H9 (cell line): ENCODE measurements around the gene SIPA1L3. TPM values are rescaled to one million over a fixed set of nuclear protein-coding genes. Genes with fewer than 3 reads are reported as not detected.

Experiments used
- DNase-seq: peaks from one replicate; pipeline ENCODE4 v3.0.0-alpha.2; 2017
- H2AFZ ChIP-seq: one replicate; pipeline ENCODE4 v1.6.1; 2013; ENCODE audit warnings: mild to moderate bottlenecking, low read length, control low read depth, moderate library complexity
- H2AK5ac ChIP-seq: 2 replicates; pipeline ENCODE4 v1.6.1; 2013; ENCODE audit warnings: low read length, control low read depth, mixed read lengths; ENCODE audit not compliant: insufficient read length
- H2BK120ac ChIP-seq: one replicate; pipeline ENCODE4 v1.6.1; 2013; ENCODE audit warnings: low read depth, mild to moderate bottlenecking, low read length, control low read depth, inconsistent platforms; ENCODE audit not compliant: poor library complexity, severe bottlenecking
- H2BK12ac ChIP-seq: 2 replicates; pipeline ENCODE4 v1.6.1; 2013; ENCODE audit warnings: low read length, control low read depth, mixed read lengths, low read depth; ENCODE audit not compliant: insufficient read length
- H2BK15ac ChIP-seq: 2 replicates; pipeline ENCODE4 v1.6.1; 2013; ENCODE audit warnings: low read depth, low read length, control low read depth
- H2BK20ac ChIP-seq: one replicate; pipeline ENCODE4 v1.6.1; 2013; ENCODE audit warnings: low read depth, mild to moderate bottlenecking, low read length, control low read depth, inconsistent platforms; ENCODE audit not compliant: poor library complexity, severe bottlenecking
- H2BK5ac ChIP-seq: 2 replicates; pipeline ENCODE4 v1.6.1; 2013; ENCODE audit warnings: low read length, control low read depth, mixed read lengths; ENCODE audit not compliant: insufficient read length
- H3K14ac ChIP-seq: 2 replicates; pipeline ENCODE4 v1.6.1; 2013; ENCODE audit warnings: low read length, control low read depth; ENCODE audit not compliant: insufficient read depth
- H3K18ac ChIP-seq: 2 replicates; pipeline ENCODE4 v1.6.1; 2013; ENCODE audit warnings: low read depth, mild to moderate bottlenecking, mixed read lengths, low read length, control low read depth; ENCODE audit not compliant: insufficient read length
- H3K23ac ChIP-seq: 2 replicates; pipeline ENCODE4 v1.6.1; 2013; ENCODE audit warnings: low read length, control low read depth, mixed read lengths, low read depth; ENCODE audit not compliant: insufficient read length
- H3K23me2 ChIP-seq: 2 replicates; pipeline ENCODE4 v1.6.1; 2013; ENCODE audit warnings: low read depth, mild to moderate bottlenecking, mixed read lengths, low read length, control low read depth; ENCODE audit not compliant: insufficient read length, poor library complexity, severe bottlenecking
- H3K27ac ChIP-seq: 2 replicates; pipeline ENCODE4 v1.5.1; 2013; ENCODE audit warnings: low read length, control low read depth, mixed read lengths, low read depth; ENCODE audit not compliant: insufficient read length
- H3K27me3 ChIP-seq: 2 replicates; pipeline ENCODE4 v1.6.1; 2013; ENCODE audit warnings: low read length, control low read depth, inconsistent platforms; ENCODE audit not compliant: insufficient read depth
- H3K4ac ChIP-seq: 2 replicates; pipeline ENCODE4 v1.6.1; 2013; ENCODE audit warnings: low read depth, mild to moderate bottlenecking, control low read depth, inconsistent platforms, low read length, moderate library complexity
- H3K4me1 ChIP-seq: 2 replicates; pipeline ENCODE4 v1.6.1; 2013; ENCODE audit warnings: low read length, control low read depth, inconsistent platforms; ENCODE audit not compliant: insufficient read depth
- H3K4me2 ChIP-seq: 2 replicates; pipeline ENCODE4 v1.6.1; 2013; ENCODE audit warnings: low read length, control low read depth, mixed read lengths; ENCODE audit not compliant: insufficient read length, insufficient read depth
- H3K56ac ChIP-seq: 2 replicates; pipeline ENCODE4 v1.6.1; 2013; ENCODE audit warnings: low read depth, mild to moderate bottlenecking, mixed read lengths, low read length, control low read depth; ENCODE audit not compliant: insufficient read length
- H3K79me1 ChIP-seq: 2 replicates; pipeline ENCODE4 v1.6.1; 2013; ENCODE audit warnings: low read depth, mild to moderate bottlenecking, moderate library complexity, low read length, control low read depth, inconsistent platforms; ENCODE audit not compliant: insufficient read depth, poor library complexity, severe bottlenecking
- H3K79me2 ChIP-seq: 2 replicates; pipeline ENCODE4 v1.6.1; 2013; ENCODE audit warnings: low read length, control low read depth, inconsistent platforms; ENCODE audit not compliant: insufficient read depth
- H3K9ac ChIP-seq: 2 replicates; pipeline ENCODE4 v1.6.1; 2013; ENCODE audit warnings: low read length, control low read depth, mixed read lengths; ENCODE audit not compliant: insufficient read length; ENCODE audit errors: extremely low read depth
- H3K9me3 ChIP-seq: one replicate; pipeline ENCODE4 v1.6.1; 2013; ENCODE audit warnings: low read depth, low read length, inconsistent platforms; ENCODE audit not compliant: control insufficient read depth
- H3T11ph ChIP-seq: one replicate; pipeline ENCODE4 v1.6.1; 2013; ENCODE audit warnings: mild to moderate bottlenecking, low read length, control low read depth, inconsistent platforms
- H4K20me1 ChIP-seq: one replicate; pipeline ENCODE4 v1.6.1; 2013; ENCODE audit not compliant: control insufficient read depth, insufficient read length, insufficient read depth
- H4K5ac ChIP-seq: 2 replicates; pipeline ENCODE4 v1.6.1; 2013; ENCODE audit warnings: low read depth, mild to moderate bottlenecking, mixed read lengths, low read length, control low read depth; ENCODE audit not compliant: insufficient read length
- H4K8ac ChIP-seq: replicated peaks from 2 replicates; pipeline ENCODE4 v1.6.1; 2013; ENCODE audit warnings: low read length, control low read depth, mixed read lengths, low read depth; ENCODE audit not compliant: insufficient read length
- H4K91ac ChIP-seq: 2 replicates; pipeline ENCODE4 v1.6.1; 2013; ENCODE audit warnings: low read depth, mild to moderate bottlenecking, moderate library complexity, mixed read lengths, low read length, control low read depth; ENCODE audit not compliant: insufficient read length
- H3K27ac Mint-ChIP-seq, 3 experiments: 2 replicates in 2 of 3; 3 replicates in 1 of 3; pipeline ENCODE4 v1.8.0; 2020 to 2021; ENCODE audit warnings: mixed read lengths in 3 of 3, mild to moderate bottlenecking in 1 of 3, moderate library complexity in 1 of 3
- H3K27me3 Mint-ChIP-seq: 2 replicates; pipeline ENCODE4 v1.8.0; 2021; ENCODE audit warnings: low read depth, mild to moderate bottlenecking, moderate library complexity, mixed read lengths
- H3K36me3 Mint-ChIP-seq, 3 experiments: 2 replicates in 2 of 3; 3 replicates in 1 of 3; pipeline ENCODE4 v1.8.0; 2020 to 2021; ENCODE audit warnings: low read depth in 3 of 3, mixed read lengths in 3 of 3; ENCODE audit not compliant: insufficient read depth in 1 of 3
- H3K4me1 Mint-ChIP-seq, 2 experiments: 2 replicates each; pipeline ENCODE4 v1.8.0; 2020; ENCODE audit warnings: mixed read lengths in 2 of 2
- H3K4me3 Mint-ChIP-seq, 2 experiments: 2 replicates in 1 of 2; 3 replicates in 1 of 2; pipeline ENCODE4 v1.8.0; 2020 to 2021; ENCODE audit warnings: mild to moderate bottlenecking in 2 of 2, mixed read lengths in 2 of 2, moderate library complexity in 1 of 2
- H3K9me3 Mint-ChIP-seq, 2 experiments: 2 replicates in 1 of 2; 3 replicates in 1 of 2; pipeline ENCODE4 v1.8.0; 2020; ENCODE audit warnings: mild to moderate bottlenecking in 2 of 2, mixed read lengths in 2 of 2, moderate library complexity in 1 of 2
- CTCF ChIP-seq: fragments of 200-600 bp; sonication (generic); conservative IDR thresholded peaks from 3 replicates; pipeline ENCODE4 v1.8.0; 2021; ENCODE audit warnings: antibody characterized with exemption, mild to moderate bottlenecking
- WGBS: extraction: QIAGEN DNeasy Blood & Tissue Kit; methylation state at CpG from one replicate; pipeline ENCODE4 v1.1.7; 2013; ENCODE audit warnings: missing lambda C conversion rate, low lambda C conversion rate, mixed read lengths; ENCODE audit not compliant: insufficient read length; ENCODE audit errors: extremely low coverage; 5-methylcytosine and 5-hydroxymethylcytosine counted together
- total RNA-seq: library from RNA; stranded (reverse); gene quantifications from 2 replicates; pipeline ENCODE4 v1.2.1, GENCODE V29; 2021

The SIPA1L3 gene
- total RNA-seq, 1 experiment from 2014 or later: 40.1 TPM

- Histone ChIP-seq H4K91ac (no peak overlapping the region), H2BK5ac (no peak overlapping the region), H2BK15ac (no peak overlapping the region), H3K4me2 (no peak overlapping the region), H2BK120ac (no peak overlapping the region), H3K9ac (no peak overlapping the region), H3T11ph (no peak overlapping the region), H3K27ac (no peak overlapping the region), H3K4ac (no peak overlapping the region), H4K5ac (no peak overlapping the region), H3K18ac (no peak overlapping the region), H3K9me3 (no peaks in the 10 kb centered on the region), H3K23me2 (no peaks in the 10 kb centered on the region), H3K23ac (no peak overlapping the region), H3K27me3 (no peaks in the 10 kb centered on the region), H3K79me2 (no peaks in the 10 kb centered on the region; the same call in 1 of the 2 replicates), H2BK12ac (no peak overlapping the region), H4K8ac (no peak overlapping the region), H4K20me1 (no peaks in the 10 kb centered on the region), H3K79me1 (no peaks in the 10 kb centered on the region), H2AK5ac (no peak overlapping the region), H2AFZ (no peak overlapping the region), H3K4me1 (no peaks in the 10 kb centered on the region), H3K56ac (no peak overlapping the region), H3K14ac (no peak overlapping the region), H2BK20ac (no peak overlapping the region)
- no peak for TF ChIP-seq CTCF
- H3K9me3 Mint-ChIP-seq: no peaks in the 10 kb centered on the region
- H3K4me1 Mint-ChIP-seq: peaks cover 15 to 19% of the 10 kb centered on the region in 2 experiments
- no peak for DNase-seq
- H3K27me3 Mint-ChIP-seq: no peaks in the 10 kb centered on the region
- whole genome bisulfite sequencing: no CpG with 5 or more reads among the region's 5 CpGs
- peak overlapping the region in 1 of 3 experiments; percentile 42; a peak in 1 of 7 replicates for H3K27ac Mint-ChIP-seq
- H3K4me3 Mint-ChIP-seq: no peak overlapping the region
- peaks cover 0 to 3% (median 2%) of the 10 kb centered on the region in 3 experiments; a peak in 4 of 7 replicates for H3K36me3 Mint-ChIP-seq
Observed at GRCh38 chr19:38018694-38019395, 111.8 kb downstream of the SIPA1L3 start.
